ENCODE results near the gene PSD4. TPM values are rescaled to one million over a fixed set of nuclear protein-coding genes. Genes with fewer than 3 reads are reported as not detected.

PSD4 gene
- total RNA-seq, result 0.14 and 0.27 TPM in 2 replicates

DNA sequence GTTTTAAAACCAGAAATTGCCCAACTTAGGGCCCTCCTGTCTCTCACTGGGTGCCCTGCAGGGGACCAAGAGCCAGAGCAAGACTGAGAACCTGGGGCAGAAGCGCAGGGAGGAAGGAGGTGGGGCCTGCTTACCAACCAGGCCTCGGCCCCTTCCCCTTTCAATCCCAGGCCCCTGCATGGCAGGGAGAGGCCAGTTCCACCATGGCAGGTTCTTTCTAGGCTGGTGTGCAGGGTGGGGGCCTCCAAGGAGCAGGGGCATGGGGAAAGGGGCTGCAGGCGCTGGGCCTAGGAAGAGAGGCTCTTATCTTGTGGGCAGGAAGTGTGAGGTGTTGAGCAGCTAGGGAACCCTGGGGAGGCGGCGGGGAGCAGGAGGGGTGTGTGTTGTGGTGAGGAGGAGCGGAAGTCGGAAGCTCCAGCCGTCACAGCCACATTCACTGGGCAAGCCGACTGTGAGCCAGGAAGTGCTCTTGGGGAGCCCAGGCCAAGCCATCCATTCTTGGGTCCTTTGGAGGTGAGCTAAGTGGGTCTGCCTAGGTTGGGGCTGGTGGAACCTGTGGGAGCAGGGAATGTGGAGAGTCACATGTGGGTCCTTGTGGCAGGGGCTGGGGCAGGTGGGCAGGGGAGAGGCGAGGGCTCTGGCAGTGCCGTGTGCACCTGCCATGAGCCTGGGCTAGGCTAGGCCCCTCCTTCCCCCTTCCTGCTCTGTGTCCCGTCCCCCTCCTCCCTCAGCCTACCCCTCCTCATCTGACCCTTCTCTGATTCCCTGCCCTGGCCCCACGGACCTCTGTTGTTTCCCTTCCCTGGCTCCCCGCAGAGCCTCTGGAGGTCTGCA lies at the start of gene PSD4:
PSD4 (plus strand) TSS at position 430 of the 834 bp plus-strand sequence. CDS start 8,486 bp downstream, outside the sequence.

GRCh38 chr2:113126845-113127645 lies 46.7 kb upstream of the PSD4 start, which contains the start of gene IL1RN:
Gene IL1RN, plus strand, starts transcription at chr2:113127598. Its CDS starts 27 bp downstream, at chr2:113127625.

Other genes starting within 250 kb of the PSD4 start
- not detected in 2 replicates for gene IL36G, start 196.0 kb upstream of the PSD4 start, total RNA-seq
- not detected in 2 replicates for gene IL36A, start 168.5 kb upstream of the PSD4 start, total RNA-seq
- gene IL36B, start 121.1 kb upstream of the PSD4 start, total RNA-seq, result not detected in 2 replicates
- gene IL36RN, start 114.8 kb upstream of the PSD4 start, total RNA-seq, result not detected in 2 replicates
- not detected in 2 replicates for gene IL1F10, start 106.0 kb upstream of the PSD4 start, total RNA-seq
- gene IL1RN, start 46.4 kb upstream of the PSD4 start, total RNA-seq, result not detected in 2 replicates
- gene PAX8, start 105.0 kb downstream of the PSD4 start, total RNA-seq, result 0.13 and 0.43 TPM in 2 replicates